Tibial nerve (tissue), 4 donors: ENCODE data around the gene PHYH. TPM values are rescaled to one million over a fixed set of nuclear protein-coding genes. Genes with fewer than 3 reads are reported as not detected.
"Not testable (repeated sequence)": the region's sequence is repeated elsewhere in the genome, so short reads cannot be mapped to it uniquely, and the experiment has no call there.

Experiments used
- DNase-seq, 2 donors: peaks; one replicate each; pipeline ENCODE4 v3.0.0-alpha.2; 2019; ENCODE audit warnings: low spot score in 2 of 2
- H3K27ac ChIP-seq, 4 donors: fragments of 200-600 bp; sonication (generic) in 3 of 4; one replicate each; pipeline ENCODE4 v1.5.1; 2017 to 2019; ENCODE audit warnings: mild to moderate bottlenecking in 1 of 4
- H3K27me3 ChIP-seq, 2 donors: fragments of 200-600 bp; sonication (generic) in 1 of 2; one replicate each; pipeline versions ENCODE4 v1.5.1 to v1.6.0; 2017 to 2019
- H3K36me3 ChIP-seq, 3 donors: fragments of 200-600 bp; sonication (generic); one replicate each; pipeline ENCODE4 v1.5.1; 2018 to 2019
- H3K4me1 ChIP-seq, 4 donors: fragments of 200-600 bp; sonication (generic) in 3 of 4; one replicate each; pipeline ENCODE4 v1.5.1; 2017 to 2019
- H3K4me3 ChIP-seq, 4 donors: fragments of 200-600 bp; sonication (generic) in 3 of 4; one replicate each; pipeline ENCODE4 v1.5.1; 2017 to 2019; ENCODE audit warnings: mild to moderate bottlenecking in 1 of 4, moderate library complexity in 1 of 4
- H3K9me3 ChIP-seq, 4 donors: fragments of 200-600 bp; sonication (generic) in 3 of 4; one replicate each; pipeline ENCODE4 v1.5.1; 2017 to 2019
- CTCF ChIP-seq, 5 experiments: fragments of 200-600 bp in 3 of 5; fragments of 450-650 bp in 2 of 5; sonication (generic) in 3 of 5; IDR thresholded peaks; one replicate each; pipeline ENCODE4 v1.5.1; 2016 to 2019; ENCODE audit warnings: antibody characterized with exemption in 5 of 5, mild to moderate bottlenecking in 3 of 5, moderate library complexity in 2 of 5
- EP300 ChIP-seq, 2 donors: sonication (generic); formaldehyde crosslinking; IDR thresholded peaks; one replicate each; pipeline ENCODE4 v1.6.1; 2017; ENCODE audit warnings: antibody characterized with exemption in 2 of 2, mild to moderate bottlenecking in 1 of 2
- POLR2A ChIP-seq, 2 donors: fragments of 450-650 bp; IDR thresholded peaks; one replicate each; pipeline ENCODE4 v1.6.1; 2017; ENCODE audit warnings: antibody characterized with exemption in 2 of 2, mild to moderate bottlenecking in 2 of 2, moderate library complexity in 2 of 2
- WGBS, 2 donors: methylation state at CpG; one replicate each; pipeline ENCODE4 v1.1.5; 2018; 5-methylcytosine and 5-hydroxymethylcytosine counted together
- total RNA-seq, 4 donors: library from RNA; depleted of rRNA; stranded (reverse); fragments of >200 nt; gene quantifications; one replicate each; pipeline ENCODE4 v1.1.0, GENCODE V29; 2016

The PHYH gene
- total RNA-seq, 4 donors from 2014 or later, result 14.1 to 40.9 (median 32.5) TPM

- H3K27ac ChIP-seq, result no peak overlapping the region
- 82 to 88% methylated on average over 6 of the region's 6 CpGs for WGBS, 2 donors
Measured at GRCh38 chr10:13337827-13338196, 37.9 kb upstream of the PHYH start.

GRCh38 chr10:13337128-13337826 lies 37.4 kb upstream of the PHYH start:
- peaks cover 0 to 24% (median 0%) of the 10 kb centered on the region in 4 donors for H3K4me1 ChIP-seq
- peaks cover 0 to 64% (median 8%) of the 10 kb centered on the region in 3 donors for H3K36me3 ChIP-seq
- no peak overlapping the region for H3K4me3 ChIP-seq
- H3K9me3 ChIP-seq, result no peaks in the 10 kb centered on the region
- H3K27ac ChIP-seq, result no peak overlapping the region
- no peak for DNase-seq
- TF ChIP-seq CTCF (IDR thresholded peaks at IDR 0.05) (no peak), POLR2A (IDR thresholded peaks at IDR 0.05) (no peak), EP300 (IDR thresholded peaks at IDR 0.05) (no peak)
- 83 to 91% methylated on average over 4 of the region's 4 CpGs for WGBS, 2 donors
- no peaks in the 10 kb centered on the region for H3K27me3 ChIP-seq

More at GRCh38 chr10:13337827-13338196, 37.9 kb upstream of the PHYH start:
- Histone ChIP-seq H3K9me3 (no peaks in the 10 kb centered on the region), H3K4me3 (no peak overlapping the region), H3K27me3 (no peaks in the 10 kb centered on the region), H3K36me3 (peaks cover 0 to 64% (median 5%) of the 10 kb centered on the region in 3 donors), H3K4me1 (peaks cover 0 to 24% (median 0%) of the 10 kb centered on the region in 4 donors)
- TF ChIP-seq EP300 (IDR thresholded peaks at IDR 0.05) (no peak), POLR2A (IDR thresholded peaks at IDR 0.05) (no peak), CTCF (IDR thresholded peaks at IDR 0.05) (no peak)
- DNase-seq, result no peak

GRCh38 chr10:13335881-13336280 lies 36.0 kb upstream of the PHYH start:
- no peak for TF ChIP-seq CTCF (IDR thresholded peaks at IDR 0.05)
- no peak for TF ChIP-seq EP300 (IDR thresholded peaks at IDR 0.05)
- TF ChIP-seq POLR2A (IDR thresholded peaks at IDR 0.05), result no peak
- Histone ChIP-seq H3K36me3 (peaks cover 0 to 74% (median 18%) of the 10 kb centered on the region in 3 donors), H3K27ac (no peak overlapping the region), H3K27me3 (no peaks in the 10 kb centered on the region), H3K9me3 (no peaks in the 10 kb centered on the region), H3K4me1 (peaks cover 0 to 24% (median 0%) of the 10 kb centered on the region in 4 donors), H3K4me3 (no peak overlapping the region)
- no peak for DNase-seq
- WGBS, 2 donors, result 90 to 98% methylated on average over 9 of the region's 9 CpGs

GRCh38 chr10:13334556-13334955 lies 34.7 kb upstream of the PHYH start:
- no peaks in the 10 kb centered on the region for H3K27me3 ChIP-seq
- WGBS, 2 donors, result 94 to 97% methylated on average over 2 of the region's 2 CpGs
- no peak for TF ChIP-seq CTCF (IDR thresholded peaks at IDR 0.05)
- no peak for TF ChIP-seq POLR2A (IDR thresholded peaks at IDR 0.05)
- TF ChIP-seq EP300 (IDR thresholded peaks at IDR 0.05), result no peak
- H3K9me3 ChIP-seq, result no peaks in the 10 kb centered on the region
- DNase-seq, result no peak
- H3K4me1 ChIP-seq, result peaks cover 0 to 18% (median 0%) of the 10 kb centered on the region in 4 donors
- no peak overlapping the region for H3K27ac ChIP-seq
- H3K4me3 ChIP-seq, result no peak overlapping the region
- peaks cover 5 to 84% (median 18%) of the 10 kb centered on the region in 3 donors for H3K36me3 ChIP-seq

GRCh38 chr10:13331646-13332045 lies 31.8 kb upstream of the PHYH start:
- TF ChIP-seq CTCF (IDR thresholded peaks at IDR 0.05) (no peak), POLR2A (IDR thresholded peaks at IDR 0.05) (no peak), EP300 (IDR thresholded peaks at IDR 0.05) (no peak)
- Histone ChIP-seq H3K9me3 (no peaks in the 10 kb centered on the region), H3K36me3 (peaks cover 5 to 96% (median 25%) of the 10 kb centered on the region in 3 donors), H3K4me3 (no peak overlapping the region), H3K4me1 (no peaks in the 10 kb centered on the region), H3K27ac (no peak overlapping the region), H3K27me3 (no peaks in the 10 kb centered on the region)
- DNase-seq, result no peak
- WGBS, 2 donors, result 91 to 92% methylated on average over 5 of the region's 5 CpGs

GRCh38 chr10:13330980-13331379 lies 31.1 kb upstream of the PHYH start:
- H3K9me3 ChIP-seq, H3K4me1 ChIP-seq, H3K27me3 ChIP-seq, H3K27ac ChIP-seq, DNase-seq, H3K4me3 ChIP-seq: not testable (repeated sequence)
- WGBS, 2 donors, result 98 to 99% methylated on average over 8 of the region's 8 CpGs
- peaks cover 5 to 96% (median 25%) of the 10 kb centered on the region in 3 donors for H3K36me3 ChIP-seq
